ENCODE data around the gene S100A13. TPM values are rescaled to one million over a fixed set of nuclear protein-coding genes. Genes with fewer than 3 reads are reported as not detected.

S100A13 gene
- total and polyA plus RNA-seq, 9 of the 15 experiments (the other 6 are each of a cell fraction or from before 2014, with no cell fraction given) = 41.9 to 129 (median 58.0) TPM

- TF ChIP-seq E2F8 (IDR thresholded peaks at IDR 0.05; ENCODE audit: low read depth, partially characterized antibody) (no peak), SREBF1 (IDR thresholded peaks at IDR 0.05; ENCODE audit: borderline replicate concordance, low read depth, low read length) (no peak), ZFP91 (CRISPR knock-in tag; IDR thresholded peaks at IDR 0.05) (no peak), DNMT1 (IDR thresholded peaks at IDR 0.05) (no peak), NONO (IDR thresholded peaks at IDR 0.05; ENCODE audit: low read depth in 2 of 2, low read length in 1 of 2) (no peak), SETDB1 (IDR thresholded peaks at IDR 0.05; ENCODE audit: low read length) (no peak), PCBP1 (IDR thresholded peaks at IDR 0.05; ENCODE audit: low read depth, low read length, poor library complexity, severe bottlenecking) (no peak), MAFK (IDR thresholded peaks at IDR 0.05; ENCODE audit: low read length) (no peak)
Observed at GRCh38 chr1:153616917-153617311, 10.4 kb downstream of the S100A13 start (continued).

All from K562 (cell line).